CD14-positive monocyte (primary cell): ENCODE measurements around the gene MRPL27. TPM values are rescaled to one million over a fixed set of nuclear protein-coding genes. Genes with fewer than 3 reads are reported as not detected.

Source experiments
- DNase-seq, 3 donors: peaks; one replicate each; pipeline ENCODE4 v3.0.0-alpha.2; 2011 to 2022
- H2AFZ ChIP-seq: 2 replicates; pipeline ENCODE4 v1.6.0; 2012; ENCODE audit warnings: mild to moderate bottlenecking, low read depth, low read length, inconsistent platforms; ENCODE audit not compliant: insufficient read depth, poor library complexity, severe bottlenecking
- H3K27ac ChIP-seq, 2 donors: 1 replicate in 1 of 2; 2 replicates in 1 of 2; pipeline ENCODE4 v1.5.1; 2012 to 2013; ENCODE audit warnings: low read length in 2 of 2, control low read depth in 1 of 2, inconsistent platforms in 1 of 2, low read depth in 1 of 2, mild to moderate bottlenecking in 1 of 2
- H3K27me3 ChIP-seq, 2 donors: one replicate each; pipeline versions ENCODE4 v1.6.0 to v1.6.1; 2011 to 2013; ENCODE audit warnings: low read length in 2 of 2; ENCODE audit not compliant: control insufficient read depth in 2 of 2, insufficient read depth in 2 of 2
- H3K36me3 ChIP-seq, 2 donors: replicated peaks in 1 of 2; 1 replicate in 1 of 2; 2 replicates in 1 of 2; pipeline versions ENCODE4 v1.5.1 to v1.6.1; 2012 to 2013; ENCODE audit warnings: low read length in 2 of 2, control low read depth in 1 of 2, inconsistent platforms in 1 of 2, mild to moderate bottlenecking in 1 of 2; ENCODE audit not compliant: insufficient read depth in 2 of 2, control insufficient read depth in 1 of 2
- H3K4me1 ChIP-seq, 2 donors: 1 replicate in 1 of 2; 2 replicates in 1 of 2; pipeline versions ENCODE4 v1.5.1 to v1.6.1; 2012 to 2013; ENCODE audit warnings: low read length in 2 of 2, control low read depth in 1 of 2, inconsistent platforms in 1 of 2, mild to moderate bottlenecking in 1 of 2, moderate library complexity in 1 of 2; ENCODE audit not compliant: insufficient read depth in 2 of 2, control insufficient read depth in 1 of 2
- H3K4me2 ChIP-seq: replicated peaks from 2 replicates; pipeline ENCODE3; 2012; ENCODE audit warnings: low read length, moderate library complexity, mild to moderate bottlenecking; ENCODE audit not compliant: poor library complexity, severe bottlenecking; ENCODE audit errors: extremely low read depth
- H3K4me3 ChIP-seq, 3 experiments: fragments of 200-600 bp in 1 of 3; sonication (generic) in 1 of 3; replicated peaks in 1 of 3; 1 replicate in 2 of 3; 2 replicates in 1 of 3; pipeline ENCODE4 v1.5.1; 2011 to 2013; ENCODE audit warnings: low read length in 3 of 3, mild to moderate bottlenecking in 3 of 3, control low read depth in 2 of 3, low read depth in 2 of 3, inconsistent platforms in 1 of 3, moderate library complexity in 1 of 3
- H3K79me2 ChIP-seq: 2 replicates; pipeline ENCODE4 v1.6.0; 2012; ENCODE audit warnings: mild to moderate bottlenecking, control low read depth, inconsistent platforms, low read length, moderate library complexity; ENCODE audit not compliant: insufficient read depth
- H3K9ac ChIP-seq: 2 replicates; pipeline ENCODE4 v1.6.0; 2017; ENCODE audit warnings: low read length, mild to moderate bottlenecking; ENCODE audit not compliant: insufficient read depth, poor library complexity, severe bottlenecking
- H3K9me3 ChIP-seq, 2 donors: replicated peaks in 1 of 2; 1 replicate in 1 of 2; 2 replicates in 1 of 2; pipeline versions ENCODE4 v1.5.1 to v1.6.1; 2012 to 2013; ENCODE audit warnings: low read length in 2 of 2, control low read depth in 1 of 2; ENCODE audit not compliant: control insufficient read depth in 1 of 2, insufficient read depth in 1 of 2
- H4K20me1 ChIP-seq: 2 replicates; pipeline ENCODE4 v1.6.0; 2012; ENCODE audit warnings: mild to moderate bottlenecking, low read length, control low read depth, moderate library complexity; ENCODE audit not compliant: insufficient read depth
- H3K27ac Mint-ChIP-seq, 7 donors: one replicate each; pipeline ENCODE4 v1.8.0; 2020; ENCODE audit warnings: mild to moderate bottlenecking in 7 of 7, mixed read lengths in 7 of 7, moderate library complexity in 6 of 7, inconsistent platforms in 2 of 7
- H3K27me3 Mint-ChIP-seq, 3 donors: one replicate each; pipeline ENCODE4 v1.8.0; 2021 to 2022; ENCODE audit warnings: low read depth in 3 of 3, mild to moderate bottlenecking in 3 of 3, mixed read lengths in 3 of 3, moderate library complexity in 3 of 3, inconsistent platforms in 1 of 3
- H3K36me3 Mint-ChIP-seq, 2 donors: one replicate each; pipeline ENCODE4 v1.8.0; 2020; ENCODE audit warnings: mixed read lengths in 2 of 2, inconsistent platforms in 1 of 2, mild to moderate bottlenecking in 1 of 2
- H3K4me1 Mint-ChIP-seq: one replicate; pipeline ENCODE4 v1.8.0; 2020; ENCODE audit warnings: mild to moderate bottlenecking, mixed read lengths
- H3K4me3 Mint-ChIP-seq, 2 donors: one replicate each; pipeline ENCODE4 v1.8.0; 2020; ENCODE audit warnings: mild to moderate bottlenecking in 2 of 2, mixed read lengths in 2 of 2, moderate library complexity in 1 of 2
- H3K9me3 Mint-ChIP-seq, 7 donors: one replicate each; pipeline ENCODE4 v1.8.0; 2020 to 2022; ENCODE audit warnings: mixed read lengths in 7 of 7, mild to moderate bottlenecking in 6 of 7, moderate library complexity in 6 of 7, inconsistent platforms in 2 of 7
- CTCF ChIP-seq: fragments of 200-600 bp; IDR thresholded peaks from one replicate; pipeline ENCODE4 v1.8.0; 2022; ENCODE audit warnings: antibody characterized with exemption, mild to moderate bottlenecking
- WGBS: methylation state at CpG from one replicate; pipeline ENCODE4 v1.1.5; 2013; ENCODE audit warnings: missing lambda C conversion rate; ENCODE audit not compliant: insufficient coverage; 5-methylcytosine and 5-hydroxymethylcytosine counted together
- intact Hi-C, 2 donors: fragments of 100-400 bp; cut with micrococcal nuclease; formaldehyde crosslinking; loops; one replicate each; pipeline versions ENCODE4 v1.15.0 to v1.15.1; 2023
- polyA plus RNA-seq, 3 donors: library from polyadenylated mRNA; depleted of rRNA in 1 of 3; unstranded in 2 of 3; stranded (reverse) in 1 of 3; fragments of 300-500 nt in 2 of 3; fragments of >200 nt in 1 of 3; fragmentation: Illumina TruSeq in 2 of 3; gene quantifications; 1 replicate in 2 of 3; 2 replicates in 1 of 3; pipeline ENCODE4 v1.2.3, GENCODE V29; 2012 to 2021

MRPL27 gene
- polyA plus RNA-seq, 3 donors = 33.2 to 82.3 (median 75.3) TPM

- Histone ChIP-seq H3K4me2 (no peak overlapping the region), H3K4me3 (no peak overlapping the region), H3K27me3 (no peaks in the 10 kb centered on the region), H4K20me1 (peaks cover 76% of the 10 kb centered on the region), H3K4me1 (peaks cover 22 to 27% of the 10 kb centered on the region in 2 donors), H3K9me3 (no peaks in the 10 kb centered on the region), H3K27ac (no peak overlapping the region), H3K79me2 (peaks cover 60% of the 10 kb centered on the region), H2AFZ (no peak overlapping the region), H3K9ac (no peak overlapping the region), H3K36me3 (peaks cover 74 to 76% of the 10 kb centered on the region in 2 donors)
- 98% methylated on average over 6 of the region's 6 CpGs for WGBS
- intact Hi-C loops = no loop called here
- Mint-ChIP-seq H3K9me3 (no peaks in the 10 kb centered on the region), H3K27me3 (peaks cover 0 to 3% (median 0%) of the 10 kb centered on the region in 3 donors), H3K27ac (no peak overlapping the region), H3K4me1 (peaks cover 30% of the 10 kb centered on the region), H3K36me3 (peaks cover 75 to 80% of the 10 kb centered on the region in 2 donors), H3K4me3 (no peak overlapping the region)
- no peak for TF ChIP-seq CTCF
- no peak for DNase-seq
Measured at GRCh38 chr17:50392621-50393020, 19.6 kb upstream of the MRPL27 start.

GRCh38 chr17:50389534-50389933 lies 16.6 kb upstream of the MRPL27 start:
- H3K27me3 ChIP-seq = no peaks in the 10 kb centered on the region
- peaks cover 54% of the 10 kb centered on the region for H4K20me1 ChIP-seq
- Mint-ChIP-seq H3K27ac (peak overlapping the region in 1 of 7 donors; percentile 59), H3K4me1 (peaks cover 6% of the 10 kb centered on the region), H3K4me3 (no peak overlapping the region), H3K27me3 (peaks cover 0 to 2% (median 0%) of the 10 kb centered on the region in 3 donors), H3K9me3 (no peaks in the 10 kb centered on the region), H3K36me3 (peaks cover 97 to 100% of the 10 kb centered on the region in 2 donors)
- peaks cover 34% of the 10 kb centered on the region for H3K79me2 ChIP-seq
- H3K4me1 ChIP-seq = no peaks in the 10 kb centered on the region
- intact Hi-C loops = no loop called here
- no peak overlapping the region for H3K4me2 ChIP-seq
- no peak for DNase-seq
- no peak for TF ChIP-seq CTCF
- no peak overlapping the region for H3K27ac ChIP-seq
- peaks cover 99 to 100% of the 10 kb centered on the region in 2 donors for H3K36me3 ChIP-seq
- no peaks in the 10 kb centered on the region for H3K9me3 ChIP-seq
- no peak overlapping the region for H3K4me3 ChIP-seq
- no peak overlapping the region for H3K9ac ChIP-seq
- 100% methylated on average over 2 of the region's 6 CpGs for WGBS
- no peak overlapping the region for H2AFZ ChIP-seq
